Fibroblast of skin of abdomen (primary cell): Measurements from ENCODE around the gene PSMB3. TPM values are rescaled to one million over a fixed set of nuclear protein-coding genes. Genes with fewer than 3 reads are reported as not detected.

Experiments
- DNase-seq: peaks from one replicate; pipeline ENCODE4 v3.0.0-alpha.2; 2013
- polyA plus RNA-seq, 2 experiments: library from polyadenylated mRNA; unstranded; fragments of 120-200 nt; gene quantifications; one replicate each; pipeline ENCODE4 v1.2.1, GENCODE V29; 2013; ENCODE audit not compliant: insufficient read length in 2 of 2

Gene PSMB3
- polyA plus RNA-seq (2013, experiment 1 of 2; ENCODE audit: insufficient read length) = 127 TPM
- 138 TPM for polyA plus RNA-seq (2013, experiment 2 of 2; ENCODE audit: insufficient read length)

- peak; percentile 99 for DNase-seq
Observed at GRCh38 chr17:38752308-38753070, at the start of gene PSMB3. PSMB3 (plus strand) TSS chr17:38752741; CDS start chr17:38752827, 86 bp downstream.

GRCh38 chr17:38702916-38703741, 49.4 kb upstream of the PSMB3 start:
- DNase-seq = no peak

- peak; percentile 31 for DNase-seq
Observed at GRCh38 chr17:38703742-38704605, 48.6 kb upstream of the PSMB3 start.

- peak; percentile 82 for DNase-seq
Observed at GRCh38 chr17:38704606-38705522, 47.7 kb upstream of the PSMB3 start, which contains the start of gene MLLT6. MLLT6 (plus strand) TSS chr17:38705273; CDS start chr17:38705633, 360 bp downstream.

GRCh38 chr17:38705523-38705802, 47.1 kb upstream of the PSMB3 start:
- DNase-seq = no peak

- peak; percentile 30 for DNase-seq
Observed at GRCh38 chr17:38705803-38706504, 46.6 kb upstream of the PSMB3 start.

- no peak for DNase-seq
Observed at GRCh38 chr17:38706505-38707216, 45.9 kb upstream of the PSMB3 start.

- DNase-seq = no peak
Observed at GRCh38 chr17:38707678-38708351, 44.7 kb upstream of the PSMB3 start.

GRCh38 chr17:38709104-38709820, 43.3 kb upstream of the PSMB3 start:
- DNase-seq = no peak

GRCh38 chr17:38709864-38710603, 42.5 kb upstream of the PSMB3 start:
- DNase-seq = no peak

- no peak for DNase-seq
Observed at GRCh38 chr17:38710604-38710962, 42.0 kb upstream of the PSMB3 start.

- DNase-seq = no peak
Observed at GRCh38 chr17:38710985-38711384, 41.6 kb upstream of the PSMB3 start.

- no peak for DNase-seq
Observed at GRCh38 chr17:38711792-38712571, 40.6 kb upstream of the PSMB3 start.

GRCh38 chr17:38712593-38712992, 39.9 kb upstream of the PSMB3 start:
- no peak for DNase-seq

GRCh38 chr17:38713456-38714075, 39.0 kb upstream of the PSMB3 start:
- no peak for DNase-seq

- DNase-seq = no peak
Observed at GRCh38 chr17:38715216-38715943, 37.2 kb upstream of the PSMB3 start.
